Keratinocyte (primary cell): ENCODE measurements around the gene TPI1. TPM values are rescaled to one million over a fixed set of nuclear protein-coding genes. Genes with fewer than 3 reads are reported as not detected.
A peak's percentile ranks its signal among the peaks of the same experiment; 100 is the strongest.

Experiments used
- DNase-seq: peaks from one replicate; pipeline ENCODE4 v3.0.0-alpha.2; 2011; ENCODE audit warnings: low read depth, missing footprints, low spot score
- FAIRE-seq: peaks from 2 replicates; lab custom pipeline; 2011; peaks lifted over from hg19 to GRCh38; lab: Jason Lieb, UNC
- H2AFZ ChIP-seq: 2 replicates; pipeline ENCODE4 v1.6.0; 2012; ENCODE audit warnings: low read length, control low read depth, inconsistent platforms; ENCODE audit not compliant: control insufficient read depth
- H3K27ac ChIP-seq: 2 replicates; pipeline ENCODE4 v1.5.1; 2011; ENCODE audit warnings: low read length; ENCODE audit not compliant: control insufficient read depth, insufficient read depth
- H3K27me3 ChIP-seq: 3 replicates; pipeline ENCODE4 v1.6.0; 2011; ENCODE audit warnings: low read length; ENCODE audit not compliant: control insufficient read depth, insufficient read depth; ENCODE audit errors: extremely low read depth
- H3K36me3 ChIP-seq, 2 experiments: 2 replicates in 1 of 2; 3 replicates in 1 of 2; pipeline ENCODE4 v1.5.1; 2011; ENCODE audit warnings: low read length in 2 of 2, mild to moderate bottlenecking in 1 of 2; ENCODE audit not compliant: control insufficient read depth in 2 of 2, insufficient read depth in 2 of 2; ENCODE audit errors: extremely low read depth in 1 of 2
- H3K4me1 ChIP-seq: 3 replicates; pipeline ENCODE4 v1.5.1; 2011; ENCODE audit warnings: low read length; ENCODE audit not compliant: control insufficient read depth, insufficient read depth; ENCODE audit errors: extremely low read depth
- H3K4me2 ChIP-seq: 3 replicates; pipeline ENCODE4 v1.6.0; 2011; ENCODE audit warnings: low read depth, low read length; ENCODE audit not compliant: control insufficient read depth, insufficient read depth; ENCODE audit errors: extremely low read depth
- H3K4me3 ChIP-seq, 3 experiments: fragments of 200-600 bp in 1 of 3; sonication (generic) in 1 of 3; 2 replicates in 2 of 3; 3 replicates in 1 of 3; pipeline ENCODE4 v1.5.1; 2011 to 2016; ENCODE audit warnings: low read length in 3 of 3, mild to moderate bottlenecking in 3 of 3, control low read depth in 2 of 3, inconsistent platforms in 1 of 3, low read depth in 1 of 3, mixed read lengths in 1 of 3, mixed run types in 1 of 3, moderate library complexity in 1 of 3; ENCODE audit not compliant: control insufficient read depth in 2 of 3, insufficient read depth in 2 of 3; ENCODE audit errors: extremely low read depth in 1 of 3
- H3K79me2 ChIP-seq: 2 replicates; pipeline ENCODE4 v1.6.0; 2012; ENCODE audit warnings: low read length; ENCODE audit not compliant: control insufficient read depth, insufficient read depth
- H3K9ac ChIP-seq: 3 replicates; pipeline ENCODE4 v1.6.0; 2011; ENCODE audit warnings: low read length; ENCODE audit not compliant: control insufficient read depth, insufficient read depth; ENCODE audit errors: extremely low read depth
- H3K9me1 ChIP-seq: 3 replicates; pipeline ENCODE4 v1.6.0; 2011; ENCODE audit warnings: low read length; ENCODE audit not compliant: control insufficient read depth, insufficient read depth; ENCODE audit errors: extremely low read depth
- H3K9me3 ChIP-seq: 2 replicates; pipeline ENCODE4 v1.5.1; 2012; ENCODE audit warnings: low read depth, low read length; ENCODE audit not compliant: control insufficient read depth
- H4K20me1 ChIP-seq: 3 replicates; pipeline ENCODE4 v1.6.0; 2011; ENCODE audit warnings: low read length; ENCODE audit not compliant: control insufficient read depth, insufficient read depth; ENCODE audit errors: extremely low read depth
- EZH2 ChIP-seq: IDR thresholded peaks from one replicate; pipeline ENCODE4 v1.6.1; 2012; ENCODE audit warnings: inconsistent platforms, mild to moderate bottlenecking, low read length, moderate library complexity
- dilution Hi-C: fragments of 300-500 bp; cut with MboI; formaldehyde crosslinking; loops from one replicate; pipeline ENCODE4 v1.7.0; 2020; ENCODE audit warnings: low sequenced_read_pairs; ENCODE audit not compliant: extremely low pct_ligation_motif_present
- polyA plus RNA-seq, 5 experiments: library from polyadenylated mRNA; depleted of rRNA in 3 of 5; stranded (reverse) in 3 of 5; stranded (forward) in 1 of 5; unstranded in 1 of 5; fragments of >200 nt; gene quantifications; 1 replicate in 1 of 5; 2 replicates in 3 of 5; 3 replicates in 1 of 5; pipeline versions ENCODE4 v1.2.1 to v1.2.3, GENCODE V29; 2011 to 2012; ENCODE audit warnings: missing spikeins in 2 of 5, low read depth in 1 of 5, low replicate concordance in 1 of 5
- TF ChIP-seq, protein P1 (sequence below), 3 experiments: IDR thresholded peaks in 1 of 3; conservative IDR thresholded peaks in 1 of 3; optimal IDR thresholded peaks in 1 of 3; 2 replicates in 2 of 3; 3 replicates in 1 of 3; pipeline versions ENCODE3 to v1.5.1; 2011; ENCODE audit warnings: low read length in 3 of 3, mild to moderate bottlenecking in 3 of 3, moderate library complexity in 2 of 3, control low read depth in 1 of 3, inconsistent platforms in 1 of 3; ENCODE audit not compliant: insufficient read depth in 2 of 3; ENCODE audit errors: extremely low read depth in 1 of 3

Gene TPI1
- polyA plus RNA-seq, 1 donor (not counting 4 experiments of a cell fraction or from before 2014, with no cell fraction given), result 1,551 TPM

DNA sequence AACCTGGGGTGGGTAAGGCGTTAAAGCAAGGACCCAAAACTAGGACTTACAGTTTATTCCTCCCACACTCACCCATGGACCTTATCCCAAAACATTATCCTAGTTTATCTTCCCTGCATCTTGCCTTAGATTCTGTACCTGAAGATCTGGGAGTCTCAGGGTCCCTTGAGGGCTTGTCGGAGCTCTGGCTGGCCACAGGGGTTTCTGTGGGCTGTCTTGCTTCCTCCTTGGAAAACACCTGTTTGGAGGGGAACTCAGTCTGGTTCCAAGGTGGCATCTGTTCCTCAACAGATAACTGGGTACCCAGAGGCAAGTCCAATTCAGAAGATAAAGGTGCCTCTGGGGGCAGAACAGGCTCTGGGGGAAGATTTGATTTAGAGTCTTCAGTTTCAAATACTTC, 17.9 kb upstream of the TPI1 start:
- Histone ChIP-seq H3K79me2 (peaks cover 27% of the 10 kb centered on the region), H2AFZ (no peak overlapping the region), H3K9me1 (no peaks in the 10 kb centered on the region), H3K4me3 (no peak overlapping the region), H3K4me1 (peaks cover 21% of the 10 kb centered on the region), H3K27me3 (no peaks in the 10 kb centered on the region), H4K20me1 (no peaks in the 10 kb centered on the region), H3K9ac (no peak overlapping the region), H3K36me3 (peaks cover 6 to 34% of the 10 kb centered on the region in 2 experiments), H3K9me3 (no peaks in the 10 kb centered on the region), H3K4me2 (peak overlapping the region; percentile 94), H3K27ac (no peak overlapping the region)
- dilution Hi-C loops, result no loop called here
- FAIRE-seq (no peak), DNase-seq (no peak)
- TF ChIP-seq, protein P1, sequence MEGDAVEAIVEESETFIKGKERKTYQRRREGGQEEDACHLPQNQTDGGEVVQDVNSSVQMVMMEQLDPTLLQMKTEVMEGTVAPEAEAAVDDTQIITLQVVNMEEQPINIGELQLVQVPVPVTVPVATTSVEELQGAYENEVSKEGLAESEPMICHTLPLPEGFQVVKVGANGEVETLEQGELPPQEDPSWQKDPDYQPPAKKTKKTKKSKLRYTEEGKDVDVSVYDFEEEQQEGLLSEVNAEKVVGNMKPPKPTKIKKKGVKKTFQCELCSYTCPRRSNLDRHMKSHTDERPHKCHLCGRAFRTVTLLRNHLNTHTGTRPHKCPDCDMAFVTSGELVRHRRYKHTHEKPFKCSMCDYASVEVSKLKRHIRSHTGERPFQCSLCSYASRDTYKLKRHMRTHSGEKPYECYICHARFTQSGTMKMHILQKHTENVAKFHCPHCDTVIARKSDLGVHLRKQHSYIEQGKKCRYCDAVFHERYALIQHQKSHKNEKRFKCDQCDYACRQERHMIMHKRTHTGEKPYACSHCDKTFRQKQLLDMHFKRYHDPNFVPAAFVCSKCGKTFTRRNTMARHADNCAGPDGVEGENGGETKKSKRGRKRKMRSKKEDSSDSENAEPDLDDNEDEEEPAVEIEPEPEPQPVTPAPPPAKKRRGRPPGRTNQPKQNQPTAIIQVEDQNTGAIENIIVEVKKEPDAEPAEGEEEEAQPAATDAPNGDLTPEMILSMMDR (optimal IDR thresholded peaks at IDR 0.05 in 1 of 3, IDR thresholded peaks at IDR 0.05 in 1 of 3, conservative IDR thresholded peaks at IDR 0.05 in 1 of 3; ENCODE audit: extremely low read depth in 1 of 3, insufficient read depth in 2 of 3, low read length in 3 of 3), result no peak
- TF ChIP-seq EZH2, result no peak

DNA sequence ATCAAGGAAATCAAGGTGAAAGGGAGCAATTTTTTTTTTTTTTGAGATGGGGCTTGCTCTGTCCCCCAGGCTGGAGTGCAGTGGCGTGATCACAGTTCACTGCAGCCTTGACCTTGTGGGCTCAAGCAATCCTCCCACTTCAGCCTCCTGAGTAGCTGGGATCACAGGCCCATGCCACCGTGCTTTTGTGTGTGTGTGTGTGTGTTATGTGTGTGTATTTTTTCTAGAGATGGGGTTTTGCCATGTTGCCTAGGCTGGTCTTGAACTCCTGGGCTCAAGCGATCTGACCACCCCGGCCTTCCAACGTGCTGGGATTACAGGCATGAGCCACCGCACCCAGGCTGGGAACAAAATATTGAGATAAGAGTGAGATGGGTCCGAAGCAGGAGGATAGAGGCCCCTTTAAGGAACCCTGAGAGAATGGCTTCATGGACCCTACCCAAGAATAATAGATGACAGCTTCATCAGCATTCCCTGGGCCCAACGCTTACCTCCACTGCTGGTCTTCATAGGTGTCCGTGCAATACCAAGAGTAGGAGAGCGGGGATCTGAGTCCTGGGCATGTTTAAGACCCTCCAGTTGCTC, 17.3 kb upstream of the TPI1 start:
- no peaks in the 10 kb centered on the region for H3K9me3 ChIP-seq
- H3K36me3 ChIP-seq, result peaks cover 6 to 38% of the 10 kb centered on the region in 2 experiments
- H3K4me3 ChIP-seq, result peak overlapping the region in 2 of 3 experiments; percentile 95 to 99
- H2AFZ ChIP-seq, result no peak overlapping the region
- peak overlapping the region; percentile 94 for H3K4me2 ChIP-seq
- H3K79me2 ChIP-seq, result peaks cover 34% of the 10 kb centered on the region
- H3K27me3 ChIP-seq, result no peaks in the 10 kb centered on the region
- DNase-seq, result no peak
- no peak for FAIRE-seq
- no peaks in the 10 kb centered on the region for H3K9me1 ChIP-seq
- TF ChIP-seq, protein P1 (optimal IDR thresholded peaks at IDR 0.05 in 1 of 3, IDR thresholded peaks at IDR 0.05 in 1 of 3, conservative IDR thresholded peaks at IDR 0.05 in 1 of 3; ENCODE audit: extremely low read depth in 1 of 3, insufficient read depth in 2 of 3, low read length in 3 of 3), result no peak
- TF ChIP-seq EZH2, result no peak
- dilution Hi-C loops, result no loop called here
- H4K20me1 ChIP-seq, result no peaks in the 10 kb centered on the region
- H3K4me1 ChIP-seq, result peaks cover 21% of the 10 kb centered on the region
- H3K9ac ChIP-seq, result peak overlapping the region; percentile 92
- peak overlapping the region; percentile 91 for H3K27ac ChIP-seq
